Tibial nerve (tissue), 4 donors: Measurements from ENCODE around the gene MRPS34.

Source experiments
- CTCF ChIP-seq, 5 experiments: fragments of 200-600 bp in 3 of 5; fragments of 450-650 bp in 2 of 5; sonication (generic) in 3 of 5; IDR thresholded peaks; one replicate each; pipeline ENCODE4 v1.5.1; 2016 to 2019; ENCODE audit warnings: antibody characterized with exemption in 5 of 5, mild to moderate bottlenecking in 3 of 5, moderate library complexity in 2 of 5
- EP300 ChIP-seq, 2 donors: sonication (generic); formaldehyde crosslinking; IDR thresholded peaks; one replicate each; pipeline ENCODE4 v1.6.1; 2017; ENCODE audit warnings: antibody characterized with exemption in 2 of 2, mild to moderate bottlenecking in 1 of 2
- POLR2A ChIP-seq, 2 donors: fragments of 450-650 bp; IDR thresholded peaks; one replicate each; pipeline ENCODE4 v1.6.1; 2017; ENCODE audit warnings: antibody characterized with exemption in 2 of 2, mild to moderate bottlenecking in 2 of 2, moderate library complexity in 2 of 2

GRCh38 chr16:1774448-1774780, 1.5 kb upstream of the MRPS34 start:
- TF ChIP-seq EP300 (IDR thresholded peaks at IDR 0.05) (no peak), CTCF (IDR thresholded peaks at IDR 0.05) (no peak), POLR2A (IDR thresholded peaks at IDR 0.05) (no peak)
